GM18861 (cell line): ENCODE data around the gene MEF2C.

Source experiments
- ATAC-seq: cut with Tn5 transposase; IDR thresholded peaks from one replicate; pipeline ENCODE4 v1.9.1; 2021; ENCODE audit not compliant: unreplicated experiment

Gene MEF2C

GRCh38 chr5:88724201-88724600 is 158.8 kb downstream of the MEF2C start:
- ATAC-seq: no peak

- no peak for ATAC-seq
These were observed 160.4 kb downstream of the MEF2C start for GRCh38 chr5:88722546-88723073.

GRCh38 chr5:88719434-88719833 is 163.6 kb downstream of the MEF2C start:
- ATAC-seq: no peak

- no peak for ATAC-seq
These were observed 164.2 kb downstream of the MEF2C start for GRCh38 chr5:88718736-88719135.

GRCh38 chr5:88716101-88716500 is 166.9 kb downstream of the MEF2C start:
- no peak for ATAC-seq

- ATAC-seq: no peak
These were observed 167.5 kb downstream of the MEF2C start for GRCh38 chr5:88715503-88715902.

- ATAC-seq: no peak
These were observed 169.2 kb downstream of the MEF2C start for GRCh38 chr5:88713818-88714217.

- ATAC-seq: no peak
These were observed 174.1 kb downstream of the MEF2C start for GRCh38 chr5:88708682-88709398.

- no peak for ATAC-seq
These were observed 175.0 kb downstream of the MEF2C start for GRCh38 chr5:88708021-88708420.

- ATAC-seq: no peak
These were observed 175.6 kb downstream of the MEF2C start for GRCh38 chr5:88707216-88707965.

GRCh38 chr5:88702332-88702731 is 180.7 kb downstream of the MEF2C start:
- no peak for ATAC-seq

- ATAC-seq: no peak
These were observed 182.9 kb downstream of the MEF2C start for GRCh38 chr5:88700121-88700520.

GRCh38 chr5:88698290-88698689 is 184.7 kb downstream of the MEF2C start:
- ATAC-seq: no peak

- no peak for ATAC-seq
These were observed 186.5 kb downstream of the MEF2C start for GRCh38 chr5:88696466-88696865.

- ATAC-seq: no peak
These were observed 187.1 kb downstream of the MEF2C start for GRCh38 chr5:88695931-88696330.

GRCh38 chr5:88695232-88695631 is 187.8 kb downstream of the MEF2C start:
- ATAC-seq: no peak

- no peak for ATAC-seq
These were observed 188.8 kb downstream of the MEF2C start for GRCh38 chr5:88694023-88694679.

- ATAC-seq: no peak
These were observed 189.7 kb downstream of the MEF2C start for GRCh38 chr5:88693071-88693932.

- ATAC-seq: no peak
These were observed 190.8 kb downstream of the MEF2C start for GRCh38 chr5:88691945-88692868.

- no peak for ATAC-seq
These were observed 191.8 kb downstream of the MEF2C start for GRCh38 chr5:88691230-88691582.
